GM21423 (cell line): ENCODE measurements around the gene KXD1.

Experiments used
- ATAC-seq: cut with Tn5 transposase; IDR thresholded peaks from one replicate; pipeline ENCODE4 v1.9.1; 2021; ENCODE audit warnings: mild to moderate bottlenecking, moderate library complexity; ENCODE audit not compliant: unreplicated experiment

KXD1 gene

DNA sequence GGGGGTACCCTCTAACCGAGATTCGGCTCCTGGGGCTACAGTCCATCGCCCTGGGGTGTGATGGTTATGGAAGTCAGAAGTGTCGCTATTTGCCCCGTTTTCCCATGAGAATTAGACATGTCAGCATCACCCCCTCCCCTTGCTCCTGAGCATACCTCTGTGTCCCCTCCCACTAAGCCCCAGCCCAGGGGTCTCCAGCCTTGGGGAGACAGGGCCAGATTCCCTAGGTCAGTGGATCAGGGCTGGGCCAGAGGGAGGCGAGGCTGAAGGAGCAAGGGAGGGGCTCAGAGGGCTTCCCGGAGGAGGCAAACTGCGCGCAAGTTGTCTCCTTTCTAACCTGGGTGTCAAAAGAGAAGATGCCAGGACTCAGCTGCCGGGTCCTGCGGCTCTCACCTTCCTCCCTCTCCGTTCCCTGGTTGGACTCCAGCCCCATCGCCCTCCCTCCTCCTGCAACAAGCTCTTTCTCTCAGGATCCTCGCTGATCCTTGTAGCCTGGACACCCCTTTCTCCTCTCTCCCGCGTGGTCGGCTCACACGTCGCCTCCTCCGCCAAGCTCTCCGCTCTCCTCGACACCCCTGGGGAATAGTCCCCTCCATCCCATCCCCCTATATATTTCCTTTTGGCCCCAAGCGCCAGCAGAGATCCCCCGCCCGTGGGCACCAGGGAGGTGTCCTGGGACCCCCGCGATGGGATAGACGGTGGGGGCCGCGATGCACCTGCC, 54.5 kb downstream of the KXD1 start:
- no peak for ATAC-seq

DNA sequence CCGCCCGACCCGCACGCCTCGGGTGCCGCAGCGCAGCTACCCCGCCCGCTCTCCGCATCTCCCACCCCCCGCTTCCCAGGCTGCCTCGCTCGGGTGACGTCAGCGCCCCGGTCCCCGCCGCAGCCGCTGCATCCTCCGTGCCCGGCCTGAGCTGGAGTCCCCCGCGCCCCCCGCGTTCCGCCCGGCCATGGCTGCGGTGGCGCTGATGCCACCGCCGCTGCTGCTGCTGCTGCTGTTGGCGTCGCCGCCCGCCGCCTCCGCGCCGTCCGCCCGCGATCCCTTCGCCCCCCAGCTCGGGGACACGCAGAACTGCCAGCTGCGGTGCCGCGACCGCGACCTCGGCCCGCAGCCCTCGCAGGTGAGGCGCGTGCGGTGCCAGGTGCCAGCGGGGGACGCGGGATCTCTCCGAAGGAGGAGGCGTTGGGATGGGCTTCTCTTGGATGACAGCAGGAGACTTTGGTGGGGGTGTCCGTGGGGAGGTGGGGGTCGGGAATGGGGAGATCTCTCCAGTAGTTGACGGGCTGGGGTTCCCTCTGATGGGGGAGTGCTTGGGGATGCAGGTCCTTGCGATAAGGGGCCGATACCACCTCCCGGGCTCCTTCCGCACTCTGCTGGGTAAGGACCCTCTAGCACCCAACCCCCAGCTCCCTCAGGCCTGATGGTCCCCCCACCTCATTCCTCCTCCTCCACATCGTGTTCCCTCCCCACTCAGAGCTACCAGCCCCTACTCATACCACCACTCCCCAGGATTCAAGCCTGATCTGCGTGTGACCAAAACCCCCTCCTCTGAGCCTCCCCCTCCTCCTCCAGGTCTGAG, 55.3 kb downstream of the KXD1 start, which contains the start of gene TMEM59L:
TSS of gene TMEM59L (plus strand) at position 99 of the 817 bp plus-strand sequence. CDS start at position 188, 89 bp downstream.
- ATAC-seq: no peak

DNA sequence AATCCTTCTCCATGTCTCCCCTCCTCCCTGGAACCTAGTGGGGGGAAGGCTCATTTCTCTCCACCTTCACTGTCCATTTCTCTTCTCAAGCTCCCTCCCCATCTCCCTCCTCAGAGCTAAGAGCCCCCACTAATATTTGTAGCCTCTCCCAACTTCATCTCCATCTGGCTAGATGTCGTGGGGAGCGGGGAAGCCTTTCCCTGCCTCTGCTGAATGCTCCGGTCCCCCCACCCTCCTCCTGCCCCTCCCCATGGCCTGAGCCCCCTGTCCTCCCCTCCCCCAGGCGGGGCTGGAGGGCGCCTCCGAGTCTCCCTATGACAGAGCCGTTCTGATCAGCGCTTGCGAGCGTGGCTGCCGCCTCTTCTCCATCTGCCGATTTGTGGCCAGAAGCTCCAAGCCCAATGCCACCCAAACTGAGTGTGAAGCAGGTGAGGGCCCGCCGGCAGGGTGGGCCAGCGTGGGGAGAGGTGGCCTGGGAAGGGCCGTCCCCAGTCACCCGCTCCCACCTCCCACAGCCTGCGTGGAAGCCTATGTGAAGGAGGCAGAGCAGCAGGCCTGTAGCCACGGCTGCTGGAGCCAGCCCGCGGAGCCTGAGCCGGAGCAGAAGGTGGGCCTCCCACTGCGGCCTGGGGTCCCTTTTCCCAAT, 56.0 kb downstream of the KXD1 start:
- ATAC-seq: no peak

- no peak for ATAC-seq
These were observed 58.4 kb downstream of the KXD1 start for GRCh38 chr19:18616023-18616422.

GRCh38 chr19:18617562-18617961, 59.9 kb downstream of the KXD1 start:
- ATAC-seq: no peak

GRCh38 chr19:18618236-18618635, 60.6 kb downstream of the KXD1 start:
- ATAC-seq: no peak
